Measurements from ENCODE around the gene FILIP1L. TPM values are rescaled to one million over a fixed set of nuclear protein-coding genes. Genes with fewer than 3 reads are reported as not detected.

Gene FILIP1L
- total RNA-seq, 2 experiments from 2014 or later = not detected

DNA sequence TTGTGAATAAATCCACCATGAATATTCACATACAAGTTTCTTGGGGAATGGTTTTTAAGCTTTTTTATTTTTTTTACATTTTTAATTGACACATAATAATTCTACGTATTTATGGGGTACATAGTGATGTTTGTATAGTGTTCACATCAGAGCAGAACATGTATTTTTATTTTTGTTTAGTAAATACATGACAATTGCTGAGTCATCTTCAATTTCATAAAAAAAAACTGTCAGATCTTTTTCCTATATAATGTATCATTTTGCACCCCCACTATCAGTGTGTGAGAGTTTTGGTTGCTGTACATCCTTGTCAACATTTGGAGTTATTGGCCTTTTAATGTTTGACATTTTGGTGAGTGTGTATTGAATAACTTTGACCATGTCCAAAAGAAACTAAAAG lies 39.9 kb upstream of the FILIP1L start:
- no peaks in the 10 kb centered on the region for H4K20me1 ChIP-seq (ENCODE audit: insufficient read depth, low read length)
- H3K4me3 ChIP-seq (ENCODE audit: low read depth, low read length, poor library complexity, severe bottlenecking) = no peak overlapping the region
- no peak overlapping the region for H3K4me2 ChIP-seq (ENCODE audit: low read length)
- H3K4me1 ChIP-seq (ENCODE audit: insufficient read depth, low read length, poor library complexity, severe bottlenecking) = no peaks in the 10 kb centered on the region
- TF ChIP-seq CTCF (conservative IDR thresholded peaks at IDR 0.05; ENCODE audit: low read length) (no peak), EZH2phosphoT487 (IDR thresholded peaks at IDR 0.05; ENCODE audit: borderline replicate concordance, low read depth, low read length) (no peak)
- 0 out of 2 replicates have a peak, but pooled peaks cover 3% of the 10 kb centered on the region for H3K9me2 ChIP-seq (ENCODE audit: insufficient read depth, low read length)
- H2AFZ ChIP-seq (ENCODE audit: low read length) = no peak overlapping the region
- no peak for DNase-seq (ENCODE audit: low spot score)
- peaks cover 15% of the 10 kb centered on the region for H3K36me3 ChIP-seq (ENCODE audit: insufficient read depth, low read length)
- H3K9me3 ChIP-seq (ENCODE audit: low read length) = peaks cover 10% of the 10 kb centered on the region
- intact Hi-C loops (cut with micrococcal nuclease; ENCODE audit: unreplicated experiment) = no loop called here
- no TSS peak for BruUV-seq (replicated peaks)
- H3K27ac ChIP-seq (ENCODE audit: low read depth, low read length, poor library complexity, severe bottlenecking) = no peak overlapping the region
- ChIA-PET POLR2A (interaction anchor here (1.0 kb wide), 1 partner anchor 21 kb away, joined by 3 read pairs; no protein-coding TSS in a partner anchor), CTCF (ENCODE audit: unreplicated experiment) (no interaction called here)
- no peaks in the 10 kb centered on the region for H3K79me2 ChIP-seq (ENCODE audit: insufficient read depth, low read depth, low read length)

DNA sequence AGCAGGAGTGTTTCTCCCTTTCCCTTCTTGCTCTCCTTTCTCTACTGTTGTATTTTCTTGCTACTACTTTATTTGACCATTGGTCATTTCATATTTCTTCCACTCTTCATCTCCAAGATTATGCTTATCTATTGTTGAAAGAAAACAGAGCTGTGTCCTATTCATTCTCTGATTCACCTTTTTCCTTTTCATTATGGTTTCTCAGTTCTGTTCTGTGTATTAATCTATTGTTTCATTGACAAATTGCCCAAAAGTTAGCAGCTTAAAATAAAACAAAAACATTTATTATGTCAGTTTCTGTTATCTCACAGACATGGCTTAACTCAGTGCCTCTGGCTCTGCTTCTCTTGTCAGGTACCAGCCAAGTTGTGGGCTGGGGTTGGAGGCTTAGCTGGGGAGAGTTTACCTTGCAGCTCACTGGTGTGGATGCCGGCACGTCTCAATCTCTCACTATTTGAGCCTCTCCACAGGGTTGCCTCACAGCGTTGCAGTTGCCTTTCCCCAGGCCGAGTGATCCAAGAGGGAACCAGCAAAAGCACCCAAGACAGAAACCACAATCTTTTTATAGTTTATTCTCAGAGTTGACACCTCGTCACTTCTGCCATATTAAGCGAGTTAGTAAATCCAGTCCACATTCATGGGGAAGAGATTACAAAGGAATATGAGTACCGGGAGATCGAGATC lies 36.9 kb upstream of the FILIP1L start:
- POLR2A ChIA-PET = interaction anchor here (0.7 kb wide), 1 partner anchor 14 kb away, joined by 3 read pairs; no protein-coding TSS in a partner anchor
- Histone ChIP-seq H3K9me3 (ENCODE audit: low read length) (peaks cover 10% of the 10 kb centered on the region), H3K27ac (ENCODE audit: low read depth, low read length, poor library complexity, severe bottlenecking) (no peak overlapping the region), H3K9me2 (ENCODE audit: insufficient read depth, low read length) (no peaks in the 10 kb centered on the region), H3K4me2 (ENCODE audit: low read length) (no peak overlapping the region), H4K20me1 (ENCODE audit: insufficient read depth, low read length) (no peaks in the 10 kb centered on the region), H3K4me3 (ENCODE audit: low read depth, low read length, poor library complexity, severe bottlenecking) (no peak overlapping the region), H2AFZ (ENCODE audit: low read length) (no peak overlapping the region), H3K79me2 (ENCODE audit: insufficient read depth, low read depth, low read length) (no peaks in the 10 kb centered on the region), H3K4me1 (ENCODE audit: insufficient read depth, low read length, poor library complexity, severe bottlenecking) (no peaks in the 10 kb centered on the region), H3K36me3 (ENCODE audit: insufficient read depth, low read length) (peaks cover 14% of the 10 kb centered on the region)
- no TSS peak for BruUV-seq (replicated peaks)
- TF ChIP-seq EZH2phosphoT487 (IDR thresholded peaks at IDR 0.05; ENCODE audit: borderline replicate concordance, low read depth, low read length) = no peak
- no peak for TF ChIP-seq CTCF (conservative IDR thresholded peaks at IDR 0.05; ENCODE audit: low read length)
- CTCF ChIA-PET (ENCODE audit: unreplicated experiment) = no interaction called here
- no peak for DNase-seq (ENCODE audit: low spot score)
- intact Hi-C loops (cut with micrococcal nuclease; ENCODE audit: unreplicated experiment) = no loop called here

DNA sequence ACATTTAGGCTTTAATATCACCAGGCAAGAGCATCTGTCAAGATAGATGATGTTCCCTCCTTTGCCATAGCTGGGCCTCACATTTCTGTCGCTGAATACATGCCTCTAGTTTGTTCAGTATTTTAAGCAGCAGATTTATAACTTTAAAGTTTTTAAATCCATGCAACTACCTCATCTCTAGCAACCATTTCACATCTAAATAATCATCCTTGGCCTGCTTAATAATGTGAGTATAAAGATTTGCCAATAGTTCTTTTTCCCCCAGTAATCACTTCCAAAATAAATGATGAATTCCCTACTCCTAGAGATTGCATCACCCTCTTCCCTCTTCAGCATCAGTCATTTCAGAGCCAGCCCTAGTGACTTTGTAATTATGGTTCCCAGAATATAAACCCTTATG lies 36.2 kb upstream of the FILIP1L start:
- TF ChIP-seq CTCF (conservative IDR thresholded peaks at IDR 0.05; ENCODE audit: low read length) (no peak), EZH2phosphoT487 (IDR thresholded peaks at IDR 0.05; ENCODE audit: borderline replicate concordance, low read depth, low read length) (no peak)
- Histone ChIP-seq H3K9me3 (ENCODE audit: low read length) (peaks cover 5% of the 10 kb centered on the region), H3K4me1 (ENCODE audit: insufficient read depth, low read length, poor library complexity, severe bottlenecking) (no peaks in the 10 kb centered on the region), H3K79me2 (ENCODE audit: insufficient read depth, low read depth, low read length) (no peaks in the 10 kb centered on the region), H3K9me2 (ENCODE audit: insufficient read depth, low read length) (no peaks in the 10 kb centered on the region), H4K20me1 (ENCODE audit: insufficient read depth, low read length) (no peaks in the 10 kb centered on the region), H3K4me3 (ENCODE audit: low read depth, low read length, poor library complexity, severe bottlenecking) (no peak overlapping the region), H3K27ac (ENCODE audit: low read depth, low read length, poor library complexity, severe bottlenecking) (no peak overlapping the region), H3K4me2 (ENCODE audit: low read length) (no peak overlapping the region), H3K36me3 (ENCODE audit: insufficient read depth, low read length) (peaks cover 14% of the 10 kb centered on the region), H2AFZ (ENCODE audit: low read length) (no peak overlapping the region)
- intact Hi-C loops (cut with micrococcal nuclease; ENCODE audit: unreplicated experiment) = no loop called here
- POLR2A ChIA-PET = no interaction called here
- DNase-seq (ENCODE audit: low spot score) = no peak
- CTCF ChIA-PET (ENCODE audit: unreplicated experiment) = interaction anchor here (0.6 kb wide), 1 partner anchor 36 kb away, joined by 3 read pairs; no protein-coding TSS in a partner anchor
- no TSS peak for BruUV-seq (replicated peaks)
